ENCODE data around the gene DNAJC18. TPM values are rescaled to one million over a fixed set of nuclear protein-coding genes. Genes with fewer than 3 reads are reported as not detected.

Gene DNAJC18
- total RNA-seq, 1 experiment from 2014 or later, result 2.2 TPM

DNA sequence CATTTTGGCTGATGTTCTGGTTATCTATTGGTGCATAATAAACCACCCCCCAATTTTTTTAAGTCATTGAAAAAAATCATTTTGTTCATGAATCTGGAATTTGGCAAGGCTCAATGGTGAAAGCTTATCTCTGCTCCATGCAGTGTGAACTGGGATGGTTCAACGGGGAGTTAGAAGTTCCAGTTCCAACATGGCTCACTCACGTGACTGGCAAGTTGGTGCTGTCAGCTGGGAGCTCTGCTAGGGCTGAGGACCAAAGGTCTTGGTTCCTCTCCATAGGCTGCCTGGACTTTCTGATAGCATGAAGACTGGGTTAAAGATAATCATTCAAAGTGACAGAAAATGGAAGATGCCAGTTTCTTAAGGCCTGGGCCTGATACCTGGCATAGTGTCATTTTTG is 32.4 kb downstream of the DNAJC18 start:
- DNase-seq (ENCODE audit: extremely low read depth, low read depth), result no peak

DNA sequence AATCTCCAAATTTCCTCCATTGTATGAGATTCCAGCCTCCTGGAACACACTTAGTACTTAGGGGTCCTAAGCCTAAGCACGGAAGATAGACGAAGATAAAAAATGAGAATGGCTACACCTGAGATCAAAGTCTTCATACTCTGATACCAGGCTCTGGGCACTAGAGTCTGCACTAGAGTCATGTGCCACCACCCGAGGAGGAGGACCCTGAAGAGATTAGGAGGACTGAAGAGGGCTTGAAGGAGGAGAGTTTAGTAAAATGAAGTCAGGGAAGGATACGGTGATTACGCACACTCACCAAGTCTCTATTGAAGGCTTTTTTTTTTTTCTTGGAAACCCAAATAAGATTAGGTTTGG is 34.9 kb downstream of the DNAJC18 start:
- DNase-seq (ENCODE audit: extremely low read depth, low read depth), result no peak

DNA sequence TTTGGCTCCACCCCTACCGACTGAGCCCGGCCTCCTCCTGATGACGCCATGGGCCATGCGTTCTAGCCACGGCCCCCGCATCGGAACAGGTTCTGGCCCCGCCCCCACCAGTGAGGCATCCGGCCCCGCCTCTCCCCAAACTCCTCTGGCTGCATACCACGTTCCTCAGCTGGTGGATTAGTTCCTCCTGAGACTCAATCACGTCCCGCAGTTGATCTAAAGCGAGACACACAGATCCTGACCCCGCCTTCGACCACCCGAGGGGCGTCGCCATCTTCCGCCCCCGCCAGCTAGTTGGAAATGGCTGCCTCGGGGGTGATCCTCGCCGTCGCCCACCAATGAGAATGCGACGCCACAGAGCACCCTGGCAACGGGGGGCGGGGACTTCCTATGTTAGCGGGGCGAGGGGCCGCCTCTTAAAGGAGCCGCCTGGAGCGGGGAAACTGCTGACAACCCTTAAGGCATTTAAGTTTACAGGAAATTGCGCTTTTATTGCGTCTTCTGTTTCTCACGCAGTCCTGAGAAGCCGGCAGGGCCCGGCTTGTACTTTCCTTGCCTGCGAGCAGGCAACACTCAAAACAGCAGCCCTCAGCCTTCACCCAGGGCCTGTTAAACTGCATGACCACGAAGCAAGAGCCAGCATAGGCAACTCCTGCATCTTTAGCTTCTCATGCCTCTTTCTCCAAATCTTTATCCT is 35.4 kb downstream of the DNAJC18 start, which contains the start of gene SPATA24:
Gene SPATA24, minus strand, starts transcription at position 303 of the 697 bp plus-strand sequence. Its CDS starts 29 bp downstream, at position 274.
- DNase-seq (ENCODE audit: extremely low read depth, low read depth), result peak; percentile 96

DNA sequence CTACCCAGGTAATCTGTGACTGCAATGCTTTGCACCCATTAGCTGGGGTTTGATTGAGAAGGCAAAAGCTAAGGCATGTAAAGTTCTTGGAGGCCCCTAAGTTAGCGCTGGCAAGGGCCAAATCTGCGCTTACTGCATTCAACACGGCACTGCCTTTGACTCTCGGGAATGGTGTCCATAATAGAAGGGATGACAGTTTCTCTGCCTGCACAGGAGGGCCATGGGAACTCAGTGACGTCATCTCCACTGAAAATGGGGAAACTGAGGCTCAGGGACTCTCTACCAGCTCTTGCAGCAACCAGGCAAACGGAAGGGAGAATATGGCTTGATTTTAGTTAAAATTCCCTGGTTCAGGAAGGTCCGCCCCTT is 35.9 kb downstream of the DNAJC18 start:
- DNase-seq (ENCODE audit: extremely low read depth, low read depth), result no peak

DNA sequence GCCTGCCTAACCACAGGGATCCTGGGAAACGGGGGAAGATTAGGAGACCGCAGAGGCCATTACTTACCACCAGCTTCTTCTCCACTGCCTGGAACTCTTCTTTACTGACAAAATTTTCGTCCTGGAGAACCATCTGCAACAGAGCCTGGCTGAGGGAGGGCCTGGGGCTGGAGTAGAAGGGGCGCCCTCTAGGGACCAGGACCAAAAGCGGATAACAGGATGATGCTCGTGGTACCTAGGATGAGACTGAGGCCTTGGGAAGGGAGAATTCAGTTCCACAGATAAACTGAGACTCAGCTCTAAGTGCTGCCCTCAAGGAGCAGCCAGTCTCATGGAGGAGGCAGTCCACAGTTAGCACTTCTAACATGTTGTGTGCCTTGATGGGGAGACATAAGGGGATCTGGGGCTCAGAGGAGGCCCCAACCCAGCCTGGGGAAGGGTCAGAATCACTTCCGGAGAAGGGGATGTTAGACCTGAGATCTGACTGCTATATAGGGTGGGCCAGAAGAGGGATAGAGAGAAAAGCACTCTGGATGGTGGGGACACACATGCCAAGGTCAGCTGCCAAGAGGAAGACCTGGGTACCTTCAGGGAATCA is 36.7 kb downstream of the DNAJC18 start:
- peak; percentile 24 for DNase-seq (ENCODE audit: extremely low read depth, low read depth)

DNA sequence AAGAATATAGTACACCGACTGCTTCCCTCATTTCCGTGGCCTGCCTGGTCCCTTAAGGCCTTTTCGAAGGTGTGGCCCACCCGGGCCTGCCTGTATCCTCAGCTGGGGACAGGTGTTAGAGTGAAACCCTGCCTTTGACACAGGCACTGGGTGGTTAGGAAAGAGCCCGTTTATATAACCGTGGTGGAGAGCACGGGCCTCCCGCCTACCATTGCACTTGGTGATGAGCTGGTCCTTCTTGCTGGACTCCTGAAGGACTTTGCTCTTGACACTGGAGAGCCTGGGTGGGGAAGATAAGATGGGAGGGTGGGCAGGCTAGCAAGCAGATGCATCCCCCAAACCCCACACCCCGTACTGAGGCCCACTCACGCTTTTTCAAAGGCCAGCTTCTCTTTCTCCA is 37.8 kb downstream of the DNAJC18 start:
- DNase-seq (ENCODE audit: extremely low read depth, low read depth), result no peak

DNA sequence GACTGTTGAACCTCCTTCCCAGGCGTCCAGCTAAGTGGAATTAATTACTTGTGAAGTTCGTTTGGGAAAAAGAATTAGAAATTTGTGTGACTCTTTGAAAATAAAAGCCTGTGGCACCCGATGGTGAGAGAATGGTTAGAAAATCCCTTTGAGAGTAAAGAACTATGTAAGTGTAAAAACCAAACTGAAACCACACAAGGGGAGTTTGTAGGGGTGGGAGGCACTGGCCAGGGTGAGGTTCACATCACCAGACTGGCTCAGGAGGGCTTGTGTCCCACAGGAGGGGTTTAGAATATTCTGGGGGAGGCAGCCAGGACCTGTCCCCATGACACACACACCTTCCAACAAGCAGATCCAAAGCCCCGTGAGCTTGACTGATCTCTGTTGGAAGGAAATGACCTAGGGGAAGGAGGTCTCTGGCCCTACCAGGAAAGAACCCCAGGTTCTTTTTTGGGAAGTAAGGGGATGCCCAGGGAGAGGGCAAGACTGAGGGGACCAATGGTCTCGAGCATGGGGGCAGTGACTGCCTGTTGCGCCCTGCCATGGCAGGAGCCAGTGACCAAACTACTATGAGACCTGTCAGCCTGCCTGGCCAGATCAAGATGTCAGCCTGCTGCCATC is 39.7 kb downstream of the DNAJC18 start:
- no peak for DNase-seq (ENCODE audit: extremely low read depth, low read depth)

DNA sequence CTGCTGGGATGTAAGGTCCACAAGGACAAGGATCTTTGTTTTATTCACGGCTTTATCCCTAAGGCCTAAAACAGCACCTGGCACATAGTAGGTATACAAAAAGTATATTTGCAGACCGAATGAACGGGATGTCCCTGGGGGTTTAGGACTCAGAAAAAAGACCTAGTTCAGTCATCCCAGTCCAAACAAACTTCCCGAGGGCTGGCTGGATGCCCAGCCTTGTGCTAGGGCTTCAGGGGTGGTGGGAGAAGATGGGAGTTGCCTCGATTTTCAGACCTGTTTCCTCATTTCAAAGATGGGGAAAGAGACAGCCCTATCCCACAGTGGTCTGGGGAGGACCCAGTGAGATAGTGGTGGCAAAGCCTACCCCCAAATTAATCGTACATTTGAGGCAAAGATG is 41.4 kb downstream of the DNAJC18 start:
- no peak for DNase-seq (ENCODE audit: extremely low read depth, low read depth)

DNA sequence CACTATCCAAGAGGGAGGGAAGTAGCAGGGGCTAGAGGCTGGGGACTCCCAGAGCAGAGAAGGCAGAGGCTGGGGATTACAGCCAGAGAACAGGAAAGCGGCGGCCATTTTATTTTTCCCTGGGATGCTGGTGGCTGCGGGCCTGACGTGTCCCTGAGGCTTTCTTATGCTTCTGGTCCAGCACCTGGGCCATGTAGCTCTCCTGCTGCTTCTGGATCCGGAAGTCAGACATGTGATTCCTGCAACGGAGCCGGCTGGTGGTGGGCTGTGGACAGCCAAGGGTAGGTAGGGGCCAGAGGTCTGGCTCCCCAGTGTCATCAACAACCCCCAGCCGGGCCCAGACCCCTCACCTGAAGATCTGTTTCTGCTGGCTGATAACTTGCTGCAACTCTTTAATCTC is 42.6 kb downstream of the DNAJC18 start:
- no peak for DNase-seq (ENCODE audit: extremely low read depth, low read depth)

DNA sequence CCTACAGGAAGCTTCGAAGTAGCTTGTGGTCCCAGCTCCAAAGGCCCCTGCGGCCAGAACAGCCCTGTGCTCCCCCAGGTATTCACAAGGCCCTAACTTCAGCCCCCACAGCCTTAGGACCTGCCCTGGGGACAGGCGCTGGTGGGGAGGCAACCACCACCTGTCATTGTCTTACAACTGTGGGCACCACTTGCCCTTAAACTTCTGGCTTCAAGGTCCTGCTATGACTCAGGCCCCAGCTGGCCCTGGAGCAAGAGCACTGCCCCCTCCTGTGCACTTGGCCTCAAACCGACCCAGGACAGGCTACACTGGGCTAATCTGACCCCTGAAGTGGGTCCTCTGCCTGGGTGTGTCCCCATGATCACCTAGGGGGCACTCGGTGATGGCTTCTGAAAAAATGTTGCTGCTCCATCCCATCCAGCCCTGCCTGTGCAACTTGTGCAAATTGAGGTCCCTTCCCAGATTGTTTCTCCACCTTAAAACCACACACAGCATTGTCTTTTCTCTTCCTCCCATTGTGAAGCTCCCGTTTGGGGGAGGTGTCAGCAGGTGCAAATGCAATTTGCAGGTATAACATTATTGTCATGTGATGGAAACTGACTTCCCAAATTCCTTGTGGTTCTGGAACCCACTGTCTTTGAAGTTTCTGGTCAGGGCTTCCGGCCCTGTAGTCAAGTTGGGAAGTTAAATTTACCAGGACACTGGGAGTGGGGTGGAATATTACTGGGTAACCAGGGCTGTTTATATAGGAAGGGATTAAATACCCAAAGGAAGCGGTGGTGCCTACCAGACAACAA is 43.3 kb downstream of the DNAJC18 start:
- no peak for DNase-seq (ENCODE audit: extremely low read depth, low read depth)

DNA sequence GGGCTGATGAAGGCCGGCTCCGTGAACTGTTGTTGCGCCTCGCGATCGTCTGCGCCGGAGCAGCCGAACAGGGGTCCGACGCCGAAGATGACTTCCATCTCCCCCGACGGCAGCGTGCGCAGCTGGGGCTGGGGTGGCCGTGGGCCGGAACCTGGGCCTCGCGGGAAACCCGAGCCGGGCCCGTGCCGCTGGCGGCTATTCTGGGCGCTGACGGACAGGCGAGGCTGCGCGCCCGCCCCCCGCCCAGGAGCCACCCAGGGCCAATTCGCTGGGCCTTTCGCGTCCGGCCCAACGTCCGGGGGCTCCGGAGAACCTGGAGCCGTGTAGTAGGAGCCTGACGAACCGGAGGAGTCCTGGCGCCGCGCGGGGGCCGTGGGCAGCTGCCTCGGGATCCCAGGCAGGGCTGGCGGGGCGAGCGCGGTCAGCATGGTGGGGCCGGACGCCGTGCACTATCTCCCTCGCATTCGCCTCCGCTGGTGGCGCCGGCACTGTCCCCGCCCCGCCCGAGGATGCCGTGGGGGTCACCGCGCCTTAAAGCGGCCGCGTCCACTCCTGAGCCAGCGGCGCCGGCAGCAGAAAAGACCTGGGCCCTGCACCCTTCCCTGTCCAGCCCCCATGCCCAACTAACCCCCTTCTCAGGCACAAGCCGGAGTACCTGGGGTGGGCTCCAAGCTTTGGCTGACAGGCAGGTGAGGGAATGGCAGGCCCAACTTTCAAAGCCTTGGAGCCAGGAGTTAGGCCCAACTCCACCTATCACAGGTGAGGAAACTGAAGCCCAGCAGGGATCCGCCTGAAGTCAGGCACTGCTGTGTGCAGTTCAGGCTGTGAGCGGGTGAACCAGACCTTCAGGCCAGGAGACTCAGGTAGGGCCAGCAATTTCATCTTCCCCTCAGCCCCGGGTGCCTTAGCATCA is 44.4 kb downstream of the DNAJC18 start, which contains the start of gene PROB1:
Gene PROB1, minus strand, starts transcription at position 451 of the 913 bp plus-strand sequence. Its CDS starts 23 bp downstream, at position 428.
- DNase-seq (ENCODE audit: extremely low read depth, low read depth), result no peak

DNA sequence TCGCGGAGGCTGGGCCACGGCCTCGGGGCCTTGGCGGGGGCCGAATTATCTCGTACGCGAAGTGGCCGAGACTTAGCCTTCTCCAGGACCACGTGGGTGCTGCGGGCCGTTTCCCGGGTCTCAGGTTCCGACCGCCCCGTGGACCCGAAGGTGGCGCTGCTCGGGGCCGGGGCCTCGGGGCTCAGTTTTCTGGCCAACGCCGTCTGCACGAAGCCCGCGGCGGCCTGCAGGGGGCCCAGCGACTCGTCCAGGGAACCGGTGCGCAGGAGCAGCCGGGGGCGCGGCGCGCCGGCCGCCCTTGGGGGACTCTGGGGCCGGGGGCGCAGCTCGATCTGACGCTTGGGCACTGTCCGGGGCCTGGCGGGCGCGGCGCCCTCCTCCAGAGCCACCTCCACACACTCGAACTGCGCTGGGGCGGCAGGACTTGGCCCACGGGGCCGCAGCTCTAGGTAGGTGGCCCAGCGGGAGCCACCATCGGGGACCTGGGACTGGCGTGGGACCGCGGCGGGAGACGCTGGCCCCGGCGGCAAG is 45.1 kb downstream of the DNAJC18 start:
- no peak for DNase-seq (ENCODE audit: extremely low read depth, low read depth)

DNA sequence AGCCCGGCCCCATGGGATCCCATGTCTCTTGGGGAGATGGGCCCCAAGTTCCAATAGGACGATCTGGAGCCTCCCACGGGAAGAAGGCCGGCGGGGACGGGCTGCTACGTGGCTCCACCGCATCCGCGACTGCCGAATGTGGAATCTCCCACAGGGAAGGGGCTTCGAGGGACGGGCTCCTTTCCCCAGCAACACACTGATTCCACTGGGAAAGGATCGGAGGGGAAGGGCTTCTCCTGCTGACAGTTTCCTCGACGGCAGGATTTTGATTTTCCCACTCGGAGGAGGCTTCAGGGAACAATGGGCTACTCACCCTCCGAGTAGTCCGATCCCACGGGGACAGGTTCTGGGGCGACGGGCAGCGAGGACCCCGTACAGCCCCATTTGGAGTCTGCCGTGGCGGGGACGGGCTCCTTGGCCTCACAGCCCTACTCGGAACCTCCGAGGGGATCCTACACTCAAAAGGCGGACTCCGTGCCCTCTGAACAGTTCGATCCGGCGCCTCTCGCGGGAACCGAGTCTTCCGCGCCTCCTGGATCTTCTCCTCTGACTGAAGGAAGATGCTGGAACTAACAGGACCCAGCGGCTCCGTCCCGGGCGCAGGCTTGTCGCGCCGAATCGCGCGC is 45.7 kb downstream of the DNAJC18 start:
- DNase-seq (ENCODE audit: extremely low read depth, low read depth), result no peak

DNA sequence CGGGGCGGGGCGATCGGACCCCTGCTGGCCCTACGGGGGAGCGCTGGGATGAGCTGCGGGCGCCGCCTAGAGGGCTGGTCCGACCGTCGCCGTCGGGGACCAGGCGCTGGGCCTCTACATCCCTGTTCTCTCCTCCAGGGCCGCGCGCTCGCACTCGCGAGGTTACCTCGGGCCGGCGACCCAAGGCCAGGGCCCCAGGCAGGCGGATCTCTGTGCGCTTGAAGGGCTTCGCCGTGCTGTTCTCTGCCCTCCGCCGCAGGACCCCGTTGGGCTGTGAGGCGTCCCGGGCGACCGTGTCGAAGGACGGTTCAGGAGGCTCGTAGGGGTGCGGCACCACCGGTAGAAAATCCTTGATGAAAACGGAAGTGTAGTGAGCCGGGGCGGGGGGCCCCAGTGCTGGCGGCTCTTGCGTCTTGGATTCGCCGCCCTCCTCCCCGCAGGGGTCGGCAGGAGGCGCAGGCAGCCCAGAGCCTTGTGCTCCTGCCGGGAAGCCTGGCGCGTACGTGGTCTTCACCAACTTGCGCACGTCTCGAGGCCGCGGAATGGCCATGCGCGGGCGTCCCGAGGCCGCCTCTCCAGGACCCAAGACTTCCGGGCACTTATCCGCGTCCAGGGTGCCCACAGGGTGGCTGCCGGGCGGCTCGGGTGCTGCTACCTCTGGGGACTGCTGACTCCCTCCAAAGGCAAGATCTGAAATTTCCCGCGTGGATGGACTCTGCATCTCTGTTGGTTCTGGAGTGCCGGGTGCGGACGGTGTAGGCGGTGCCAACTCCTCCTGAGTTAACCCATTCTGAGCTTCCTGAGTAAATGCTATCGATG is 46.4 kb downstream of the DNAJC18 start:
- DNase-seq (ENCODE audit: extremely low read depth, low read depth), result peak; percentile 29

DNA sequence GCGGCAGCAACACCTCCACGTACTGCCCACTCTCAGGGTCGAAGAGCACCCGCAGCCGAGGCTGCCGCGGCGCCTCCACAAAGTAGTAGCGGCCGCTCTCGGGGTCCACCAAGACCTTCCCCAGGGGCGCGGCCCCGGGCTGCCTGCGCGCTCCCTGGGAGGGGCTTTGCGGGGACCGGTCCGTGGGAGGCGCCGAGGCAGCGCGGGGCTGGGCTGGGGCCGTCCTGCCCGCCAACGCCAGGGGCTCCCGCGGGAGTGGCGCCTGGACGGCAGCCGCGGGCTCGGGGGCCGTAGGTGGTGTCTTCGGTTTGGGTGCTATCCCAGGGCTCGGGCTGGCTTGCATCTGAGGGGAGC is 47.0 kb downstream of the DNAJC18 start:
- no peak for DNase-seq (ENCODE audit: extremely low read depth, low read depth)

DNA sequence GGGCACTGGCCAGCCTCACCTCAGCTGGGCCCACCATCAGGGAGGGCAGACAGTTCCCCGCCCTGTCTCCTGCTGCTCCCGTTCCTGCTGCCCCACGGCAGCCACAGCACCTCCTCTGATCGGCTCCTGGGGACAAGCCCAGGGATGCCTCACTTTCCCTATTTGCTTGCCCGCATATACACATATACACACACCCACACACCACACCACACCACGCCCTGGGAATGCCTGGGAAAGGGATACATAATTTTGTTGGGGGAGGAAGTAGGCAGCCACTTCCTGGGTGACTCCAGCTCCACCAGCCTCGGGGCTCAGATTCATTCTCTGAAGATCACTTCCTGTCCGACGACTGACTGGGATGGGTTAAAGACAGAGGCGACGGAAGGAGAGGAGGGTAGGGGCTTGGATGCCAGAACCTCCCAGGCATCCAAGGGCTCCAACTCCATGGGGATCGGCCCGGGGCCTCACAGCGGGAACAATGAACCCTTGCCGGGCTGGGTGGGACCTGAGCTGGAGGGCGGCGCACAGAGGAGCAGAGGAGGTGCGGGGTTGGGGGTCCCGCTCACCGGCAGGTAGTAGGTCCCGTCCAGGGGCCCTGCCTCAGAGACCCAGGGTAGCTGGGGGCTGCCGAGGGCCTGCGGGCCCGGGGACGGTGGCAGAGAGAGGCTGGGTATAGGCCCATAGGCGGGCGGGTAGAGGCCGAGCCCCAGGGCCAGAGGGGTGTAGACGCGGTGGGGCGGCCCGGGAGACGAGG is 47.6 kb downstream of the DNAJC18 start:
- DNase-seq (ENCODE audit: extremely low read depth, low read depth), result no peak

DNA sequence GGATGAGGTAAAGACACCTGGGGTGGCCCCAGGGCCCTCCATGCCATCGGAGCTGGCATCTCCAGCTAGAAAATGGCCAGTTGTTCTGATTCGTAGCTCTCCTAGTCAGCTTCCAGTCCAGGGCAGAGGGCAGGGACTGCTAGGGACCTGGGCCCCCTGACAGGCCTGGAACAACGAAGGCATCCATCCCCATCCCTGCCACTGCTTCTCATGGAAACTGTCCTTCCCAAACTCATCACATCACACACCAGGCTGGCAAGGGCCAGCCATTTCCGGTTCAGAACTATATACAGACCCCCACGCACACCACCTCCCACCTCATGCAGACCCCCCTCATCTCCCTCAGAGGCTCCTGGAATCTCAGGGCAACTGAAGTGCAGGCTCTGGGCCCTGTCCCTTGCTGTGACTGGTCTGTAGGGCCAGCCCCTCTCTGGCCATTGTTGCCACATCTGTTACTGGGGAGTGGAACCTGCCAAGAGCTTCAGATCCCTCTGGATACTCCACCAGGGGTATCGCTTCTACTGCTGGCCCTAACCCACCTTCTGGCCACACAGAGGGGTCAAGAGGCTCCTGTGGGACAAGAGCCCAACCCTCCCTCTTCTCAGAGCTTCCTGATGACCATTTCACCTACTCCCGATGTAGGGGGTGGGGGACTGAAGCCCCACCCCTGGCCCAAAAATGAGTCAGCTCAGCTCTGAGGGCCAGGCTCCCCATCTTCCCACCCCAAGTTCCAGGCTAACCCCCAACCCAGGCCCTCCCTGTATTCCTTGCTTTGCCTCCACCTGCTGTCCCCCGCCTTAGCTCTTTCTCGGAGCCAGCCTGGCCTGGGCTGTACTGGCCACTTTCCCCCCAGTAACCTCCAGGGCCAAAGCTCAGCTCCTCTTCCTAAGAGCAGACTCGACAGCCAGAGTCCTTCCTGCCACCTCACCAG is 48.4 kb downstream of the DNAJC18 start:
- no peak for DNase-seq (ENCODE audit: extremely low read depth, low read depth)
